AG09309 (cell line): ENCODE results near the gene PPIF.

Experiments
- DNase-seq: peaks from one replicate; pipeline ENCODE4 v3.0.0-alpha.2; 2010; ENCODE audit warnings: low read depth
- H3K4me3 ChIP-seq: 2 replicates; pipeline ENCODE4 v1.5.1; 2011; ENCODE audit warnings: mild to moderate bottlenecking, low read depth, low read length, moderate library complexity; ENCODE audit not compliant: control insufficient read depth
- TF ChIP-seq, protein P1 (sequence below): IDR thresholded peaks from 2 replicates; pipeline ENCODE4 v1.5.1; 2011; ENCODE audit warnings: mild to moderate bottlenecking, low read depth, low read length, inconsistent platforms; ENCODE audit not compliant: insufficient read depth, control insufficient read depth; ENCODE audit errors: missing control alignments

Gene PPIF

DNA sequence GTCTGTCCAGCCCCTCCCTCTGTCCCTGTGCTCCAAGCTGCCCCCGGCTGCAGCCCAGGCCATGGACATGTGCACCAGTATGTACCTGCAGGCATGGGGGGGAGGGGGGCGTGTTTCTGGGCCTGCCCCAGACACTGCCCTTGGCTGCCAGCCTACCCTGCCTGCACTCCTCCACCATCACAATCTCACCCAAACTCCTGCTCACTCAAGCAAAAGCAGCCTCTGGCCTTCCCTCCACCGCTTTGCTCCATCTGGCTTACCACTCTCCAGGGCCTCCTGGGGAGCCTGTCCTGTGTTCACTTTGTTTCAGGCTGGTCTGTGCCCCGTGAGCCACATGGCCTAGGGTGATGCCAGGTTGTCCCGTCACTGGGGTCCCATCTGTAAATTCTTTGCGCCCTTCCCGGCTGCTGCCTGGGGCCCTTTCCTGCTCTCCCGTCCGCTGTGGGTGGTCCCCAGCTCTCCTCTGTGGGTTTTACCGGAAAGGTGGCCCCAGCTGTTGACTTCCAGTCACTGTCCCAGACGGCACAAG lies 33.3 kb upstream of the PPIF start:
- H3K4me3 ChIP-seq: no peak overlapping the region
- DNase-seq: no peak
- TF ChIP-seq, protein P1, sequence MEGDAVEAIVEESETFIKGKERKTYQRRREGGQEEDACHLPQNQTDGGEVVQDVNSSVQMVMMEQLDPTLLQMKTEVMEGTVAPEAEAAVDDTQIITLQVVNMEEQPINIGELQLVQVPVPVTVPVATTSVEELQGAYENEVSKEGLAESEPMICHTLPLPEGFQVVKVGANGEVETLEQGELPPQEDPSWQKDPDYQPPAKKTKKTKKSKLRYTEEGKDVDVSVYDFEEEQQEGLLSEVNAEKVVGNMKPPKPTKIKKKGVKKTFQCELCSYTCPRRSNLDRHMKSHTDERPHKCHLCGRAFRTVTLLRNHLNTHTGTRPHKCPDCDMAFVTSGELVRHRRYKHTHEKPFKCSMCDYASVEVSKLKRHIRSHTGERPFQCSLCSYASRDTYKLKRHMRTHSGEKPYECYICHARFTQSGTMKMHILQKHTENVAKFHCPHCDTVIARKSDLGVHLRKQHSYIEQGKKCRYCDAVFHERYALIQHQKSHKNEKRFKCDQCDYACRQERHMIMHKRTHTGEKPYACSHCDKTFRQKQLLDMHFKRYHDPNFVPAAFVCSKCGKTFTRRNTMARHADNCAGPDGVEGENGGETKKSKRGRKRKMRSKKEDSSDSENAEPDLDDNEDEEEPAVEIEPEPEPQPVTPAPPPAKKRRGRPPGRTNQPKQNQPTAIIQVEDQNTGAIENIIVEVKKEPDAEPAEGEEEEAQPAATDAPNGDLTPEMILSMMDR: no peak

DNA sequence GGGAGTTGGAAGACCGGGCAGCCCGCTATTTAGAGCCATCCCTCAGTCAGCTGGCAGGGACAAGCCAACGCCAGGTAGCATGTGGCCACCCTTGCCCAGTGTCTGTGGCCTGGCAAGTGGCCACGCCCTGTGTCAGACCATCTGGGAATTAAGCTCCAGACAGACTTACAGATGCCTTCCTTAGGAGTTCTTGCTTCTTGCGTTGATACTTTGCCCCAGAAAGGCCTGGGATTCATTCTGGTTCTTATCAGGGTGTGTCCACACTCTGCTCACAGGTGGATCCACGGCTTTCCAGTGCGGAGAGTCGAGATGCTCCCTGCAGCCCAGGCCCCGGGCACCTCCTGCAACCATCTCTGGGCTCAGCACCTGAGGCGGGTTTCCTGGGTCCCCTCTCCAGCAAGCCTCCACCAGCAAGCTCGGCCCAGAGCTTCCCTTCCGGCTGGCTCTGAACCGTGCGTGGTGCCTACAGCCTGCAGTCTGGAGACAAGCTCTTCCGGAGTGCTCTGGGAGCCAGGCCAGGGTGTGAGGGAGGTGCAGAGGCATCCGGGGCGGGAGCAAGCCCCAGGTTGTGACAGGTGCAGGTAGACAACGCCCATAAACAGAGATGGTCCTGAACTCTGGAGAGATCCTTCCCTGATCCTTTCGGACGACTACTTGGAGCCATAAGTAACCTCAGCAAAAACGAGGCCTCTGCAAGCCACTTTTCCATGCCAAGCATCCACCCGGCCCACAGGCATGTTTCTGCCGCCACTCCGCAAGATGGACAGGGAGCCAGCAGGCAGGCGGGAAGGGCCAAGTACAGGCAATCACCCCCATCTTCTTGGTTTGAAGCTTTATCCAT lies 32.3 kb upstream of the PPIF start:
- no peak overlapping the region for H3K4me3 ChIP-seq
- TF ChIP-seq, protein P1: no peak
- DNase-seq: no peak

- DNase-seq: no peak
- no peak overlapping the region for H3K4me3 ChIP-seq
- TF ChIP-seq, protein P1: no peak
Observed at GRCh38 chr10:79315602-79315920, 31.7 kb upstream of the PPIF start.

DNA sequence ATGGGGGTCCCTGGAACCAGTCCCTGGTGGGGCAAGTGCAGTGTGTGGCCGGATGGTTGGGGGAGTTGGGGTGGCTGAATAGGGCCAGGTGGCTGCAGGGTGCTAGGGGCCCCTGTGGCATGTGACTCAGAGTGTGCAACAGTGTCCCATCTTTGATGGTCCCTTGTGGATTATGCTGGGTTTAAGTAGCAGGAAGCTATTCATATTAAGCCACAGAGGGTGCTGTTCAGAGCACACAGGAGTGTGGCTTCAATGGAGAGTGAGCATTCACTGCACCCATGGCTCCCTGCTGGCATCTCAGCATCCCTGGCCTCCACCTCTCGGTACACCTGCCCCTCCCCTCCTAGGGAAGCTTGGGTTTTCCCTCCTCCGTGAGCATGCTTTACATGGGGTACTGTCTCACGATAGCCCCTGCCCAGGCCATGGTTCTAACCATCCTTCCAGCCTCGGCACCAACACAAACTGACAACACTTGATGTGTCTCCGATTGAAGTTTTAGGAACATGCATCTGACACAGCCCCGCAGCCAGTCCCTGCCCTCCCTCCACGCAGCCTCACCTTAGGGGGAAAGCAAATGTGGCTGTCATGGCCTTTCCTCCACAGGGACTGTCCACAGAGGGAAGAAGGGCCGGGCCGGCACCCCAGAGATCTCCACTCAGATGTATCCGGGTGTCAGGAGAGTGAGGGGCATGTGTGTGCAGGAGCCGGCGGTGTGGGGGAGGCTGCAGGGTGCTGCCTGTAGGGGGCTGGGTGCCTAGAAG lies 30.4 kb upstream of the PPIF start:
- no peak for DNase-seq
- H3K4me3 ChIP-seq: no peak overlapping the region
- TF ChIP-seq, protein P1: no peak

GRCh38 chr10:79318369-79318768 lies 28.9 kb upstream of the PPIF start:
- no peak for DNase-seq
- H3K4me3 ChIP-seq: no peak overlapping the region

DNA sequence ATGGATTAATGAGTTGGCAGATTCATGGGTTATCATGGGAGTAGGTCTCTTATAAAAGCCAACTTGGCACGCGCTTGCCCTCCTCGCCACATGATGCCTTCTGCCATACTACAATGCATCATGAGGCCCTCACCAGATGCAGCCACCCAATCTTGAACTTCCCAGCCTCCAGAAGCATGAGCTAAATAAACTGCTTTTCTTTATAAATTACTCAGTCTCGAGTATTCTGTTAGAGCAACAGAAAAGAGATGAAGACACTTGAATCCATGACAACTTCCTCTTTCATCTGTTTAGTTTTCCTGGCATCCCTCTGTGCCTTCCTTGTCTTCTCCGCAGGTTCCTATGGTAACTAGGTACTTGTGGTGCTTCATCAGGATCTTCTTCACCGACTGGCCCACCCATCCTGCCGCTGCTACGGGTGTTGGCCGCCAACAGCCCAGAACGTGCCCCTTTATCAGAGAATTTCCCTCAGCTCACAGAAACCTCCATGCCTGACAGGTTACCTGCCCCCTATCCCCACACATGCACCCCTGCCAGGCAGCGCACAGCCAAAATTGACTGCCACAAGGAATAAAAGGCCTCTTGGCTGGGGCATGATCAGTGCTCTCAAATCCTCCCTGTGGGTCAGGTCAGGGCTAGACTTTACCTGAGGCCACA lies 28.0 kb upstream of the PPIF start:
- no peak for DNase-seq
- no peak overlapping the region for H3K4me3 ChIP-seq
- TF ChIP-seq, protein P1: no peak

More at GRCh38 chr10:79318369-79318768, 28.9 kb upstream of the PPIF start:
- TF ChIP-seq, protein P1: no peak
